HG03520 (cell line): ENCODE data around the gene KLRF2.
A peak's percentile ranks its signal among the peaks of the same experiment; 100 is the strongest.

ENCODE experiments used
- ATAC-seq: cut with Tn5 transposase; IDR thresholded peaks from one replicate; pipeline ENCODE4 v1.9.1; 2021; ENCODE audit warnings: mild to moderate bottlenecking, moderate library complexity; ENCODE audit not compliant: unreplicated experiment

KLRF2 gene

GRCh38 chr12:9933958-9934357 lies 52.7 kb downstream of the KLRF2 start:
- no peak for ATAC-seq

- ATAC-seq = no peak
These were observed 53.7 kb downstream of the KLRF2 start for GRCh38 chr12:9935026-9935425.

DNA sequence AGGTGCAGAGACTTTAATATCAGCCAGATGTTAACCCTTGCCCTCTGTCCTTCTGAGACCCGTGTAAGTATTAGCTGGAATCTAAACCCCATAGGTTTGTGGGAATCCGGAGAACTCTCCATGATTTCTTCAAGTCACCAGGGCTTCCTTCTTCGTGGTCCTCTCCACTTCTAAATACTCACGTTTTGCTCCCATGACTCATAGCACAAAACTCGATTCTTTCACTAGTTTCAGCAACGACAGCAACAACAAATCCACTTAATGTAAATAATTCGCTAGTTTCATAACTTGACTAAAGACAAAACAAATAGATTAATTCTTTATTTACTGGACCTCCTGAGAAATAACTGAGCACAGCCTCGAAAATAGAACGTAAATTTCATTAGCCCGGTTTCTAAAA lies 55.3 kb downstream of the KLRF2 start:
- ATAC-seq = no peak

DNA sequence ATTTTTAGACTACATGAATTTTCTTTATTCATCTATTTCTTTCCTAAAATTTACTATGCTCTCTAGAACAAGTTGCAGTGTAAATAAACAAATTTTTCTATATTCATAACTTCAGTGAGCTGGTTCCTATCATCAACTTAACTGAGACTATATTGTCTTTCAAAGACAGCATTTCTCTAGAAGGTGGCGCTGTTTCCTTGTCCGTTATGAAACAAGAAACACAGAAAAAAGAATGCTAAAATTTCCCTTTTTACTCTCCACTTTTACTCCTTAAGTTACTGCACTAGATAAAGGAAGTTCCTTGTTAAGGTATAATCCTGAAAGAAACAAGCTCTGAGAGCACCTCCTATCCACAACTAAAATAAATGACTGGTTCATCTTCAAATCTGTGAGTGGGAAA lies 59.1 kb downstream of the KLRF2 start:
- ATAC-seq = no peak

DNA sequence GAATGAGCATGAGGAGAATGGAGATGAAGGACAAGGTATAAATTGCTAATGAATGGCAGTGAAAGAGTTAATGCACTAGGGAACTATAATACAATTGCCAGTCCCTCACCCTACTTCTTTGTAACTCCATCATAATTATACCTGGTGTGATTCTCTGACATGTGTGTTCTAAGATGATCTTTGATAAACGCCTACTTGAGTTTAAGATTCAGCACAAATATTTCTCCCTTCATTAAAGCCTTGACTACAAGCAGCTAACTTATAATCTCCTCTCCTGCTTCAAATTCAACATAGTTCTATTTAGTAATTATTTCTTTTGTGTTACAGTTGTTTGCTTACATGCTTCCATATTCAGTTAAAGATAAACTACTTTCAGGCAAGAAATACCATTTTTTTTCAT lies 60.5 kb downstream of the KLRF2 start:
- no peak for ATAC-seq

GRCh38 chr12:9943240-9943639 lies 62.0 kb downstream of the KLRF2 start:
- peak; percentile 54 for ATAC-seq

DNA sequence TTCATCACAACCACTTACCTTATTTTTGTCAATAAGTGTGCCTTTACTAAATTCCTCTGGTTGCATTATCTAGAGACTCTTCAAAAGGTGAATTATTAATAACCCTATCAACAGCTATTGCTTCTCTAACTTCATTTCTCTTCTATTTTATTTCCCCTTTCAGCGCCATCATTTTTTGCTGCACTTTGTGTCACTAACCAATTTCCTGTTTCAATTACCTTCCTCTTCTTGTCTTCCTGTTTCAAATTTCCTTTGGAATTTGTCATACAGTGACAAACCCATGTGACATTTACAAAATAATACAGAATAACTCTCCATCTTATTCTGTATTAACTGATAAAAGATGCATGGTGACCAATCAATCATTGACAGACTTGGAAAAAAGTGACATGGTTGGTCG lies 63.1 kb downstream of the KLRF2 start:
- ATAC-seq = no peak
